Measurements from ENCODE around the gene RHOG.
"Not testable (repeated sequence)": the region's sequence is repeated elsewhere in the genome, so short reads cannot be mapped to it uniquely, and the experiment has no call there.

Gene RHOG

GRCh38 chr11:3802011-3802790, 38.6 kb downstream of the RHOG start:
- FAIRE-seq (no peak), DNase-seq (ENCODE audit: insufficient read length) (no peak)
- TF ChIP-seq POLR2AphosphoS5 (IDR thresholded peaks at IDR 0.05; ENCODE audit: low read depth, low read length): no peak
- no peak for TF ChIP-seq POLR2A (IDR thresholded peaks at IDR 0.05; ENCODE audit: low read depth, low read length)
- TF ChIP-seq TAF1 (IDR thresholded peaks at IDR 0.05; ENCODE audit: borderline replicate concordance, low read depth, low read length): no peak

GRCh38 chr11:3799873-3800272, 40.9 kb downstream of the RHOG start:
- no peak for DNase-seq (ENCODE audit: insufficient read length)
- no peak for FAIRE-seq
- TF ChIP-seq TAF1 (IDR thresholded peaks at IDR 0.05; ENCODE audit: borderline replicate concordance, low read depth, low read length) (no peak), POLR2AphosphoS5 (IDR thresholded peaks at IDR 0.05; ENCODE audit: low read depth, low read length) (no peak), POLR2A (IDR thresholded peaks at IDR 0.05; ENCODE audit: low read depth, low read length) (no peak)

GRCh38 chr11:3799143-3799542, 41.6 kb downstream of the RHOG start:
- no peak for FAIRE-seq
- no peak for TF ChIP-seq POLR2AphosphoS5 (IDR thresholded peaks at IDR 0.05; ENCODE audit: low read depth, low read length)
- DNase-seq (ENCODE audit: insufficient read length): no peak

- FAIRE-seq (peak; percentile 100), DNase-seq (ENCODE audit: insufficient read length) (peak; percentile 97)
- TF ChIP-seq POLR2AphosphoS5 (IDR thresholded peaks at IDR 0.05; ENCODE audit: low read depth, low read length) (peak; percentile 72; the same call in 1 of the 2 replicates), POLR2A (IDR thresholded peaks at IDR 0.05; ENCODE audit: low read depth, low read length) (peak; percentile 84; the same call in 1 of the 2 replicates), TAF1 (IDR thresholded peaks at IDR 0.05; ENCODE audit: borderline replicate concordance, low read depth, low read length) (peak; percentile 57)
Measured at GRCh38 chr11:3797329-3798090, 43.2 kb downstream of the RHOG start, which contains the start of gene NUP98. Gene NUP98, minus strand, starts transcription at chr11:3797554. Its CDS starts 15,437 bp downstream, at chr11:3782117.

- no peak for TF ChIP-seq TAF1 (IDR thresholded peaks at IDR 0.05; ENCODE audit: borderline replicate concordance, low read depth, low read length)
- TF ChIP-seq POLR2AphosphoS5 (IDR thresholded peaks at IDR 0.05; ENCODE audit: low read depth, low read length): no peak
- TF ChIP-seq POLR2A (IDR thresholded peaks at IDR 0.05; ENCODE audit: low read depth, low read length): no peak
Measured at GRCh38 chr11:3796801-3797328, 43.9 kb downstream of the RHOG start.

GRCh38 chr11:3796346-3796745, 44.4 kb downstream of the RHOG start:
- DNase-seq (ENCODE audit: insufficient read length) (no peak), FAIRE-seq (peak; percentile 74)
- TF ChIP-seq POLR2AphosphoS5 (IDR thresholded peaks at IDR 0.05; ENCODE audit: low read depth, low read length): no peak

More at GRCh38 chr11:3796801-3797328, 43.9 kb downstream of the RHOG start:
- FAIRE-seq (no peak), DNase-seq (ENCODE audit: insufficient read length) (no peak)

GRCh38 chr11:3796002-3796311, 44.8 kb downstream of the RHOG start:
- TF ChIP-seq TAF1 (IDR thresholded peaks at IDR 0.05; ENCODE audit: borderline replicate concordance, low read depth, low read length) (no peak), POLR2A (IDR thresholded peaks at IDR 0.05; ENCODE audit: low read depth, low read length) (no peak), POLR2AphosphoS5 (IDR thresholded peaks at IDR 0.05; ENCODE audit: low read depth, low read length) (no peak)
- FAIRE-seq (no peak), DNase-seq (ENCODE audit: insufficient read length) (no peak)

- peak; percentile 53 for FAIRE-seq
- TF ChIP-seq TAF1 (IDR thresholded peaks at IDR 0.05; ENCODE audit: borderline replicate concordance, low read depth, low read length): no peak
- no peak for TF ChIP-seq POLR2A (IDR thresholded peaks at IDR 0.05; ENCODE audit: low read depth, low read length)
- no peak for TF ChIP-seq POLR2AphosphoS5 (IDR thresholded peaks at IDR 0.05; ENCODE audit: low read depth, low read length)
- DNase-seq (ENCODE audit: insufficient read length): no peak
Measured at GRCh38 chr11:3795131-3796001, 45.4 kb downstream of the RHOG start.

- DNase-seq (ENCODE audit: insufficient read length); FAIRE-seq: not testable (repeated sequence)
Measured at GRCh38 chr11:3794387-3794786, 46.4 kb downstream of the RHOG start.

- DNase-seq (ENCODE audit: insufficient read length): no peak
- TF ChIP-seq TAF1 (IDR thresholded peaks at IDR 0.05; ENCODE audit: borderline replicate concordance, low read depth, low read length) (no peak), POLR2A (IDR thresholded peaks at IDR 0.05; ENCODE audit: low read depth, low read length) (no peak), POLR2AphosphoS5 (IDR thresholded peaks at IDR 0.05; ENCODE audit: low read depth, low read length) (no peak)
- FAIRE-seq: peak; percentile 21
Measured at GRCh38 chr11:3786781-3787428, 53.9 kb downstream of the RHOG start.

- FAIRE-seq (no peak), DNase-seq (ENCODE audit: insufficient read length) (no peak)
- TF ChIP-seq TAF1 (IDR thresholded peaks at IDR 0.05; ENCODE audit: borderline replicate concordance, low read depth, low read length) (no peak), POLR2AphosphoS5 (IDR thresholded peaks at IDR 0.05; ENCODE audit: low read depth, low read length) (no peak), POLR2A (IDR thresholded peaks at IDR 0.05; ENCODE audit: low read depth, low read length) (no peak)
Measured at GRCh38 chr11:3783611-3784010, 57.1 kb downstream of the RHOG start.
